ENCODE results near the gene ATP5F1E. TPM values are rescaled to one million over a fixed set of nuclear protein-coding genes. Genes with fewer than 3 reads are reported as not detected.

The ATP5F1E gene
- total RNA-seq, 4 donors from 2014 or later = 27.1 to 38.2 (median 33.7) TPM

GRCh38 chr20:58976061-58976730 lies 55.9 kb downstream of the ATP5F1E start:
- in situ Hi-C loops (cut with MboI; ENCODE audit: low sequenced_read_pairs in 4 of 4) (loop anchor here in 1 of 4 donors (25.0 kb wide), 1 partner anchor 89 kb away; no protein-coding TSS in a partner anchor), intact Hi-C loops (cut with DNase I; ENCODE audit: low total_unique reads) (no loop called here)
- H3K4me3 ChIP-seq = no peak overlapping the region
- no peak for ATAC-seq
- H3K27me3 ChIP-seq = no peaks in the 10 kb centered on the region
- H3K4me1 ChIP-seq = peaks cover 3 to 5% of the 10 kb centered on the region in 2 donors
- H3K36me3 ChIP-seq = no peaks in the 10 kb centered on the region
- no peak for DNase-seq
- H3K27ac ChIP-seq = no peak overlapping the region
- no peaks in the 10 kb centered on the region for H3K9me3 ChIP-seq
- TF ChIP-seq CTCF (IDR thresholded peaks at IDR 0.05 in 4 of 5, conservative IDR thresholded peaks at IDR 0.05 in 1 of 5) (no peak), POLR2A (IDR thresholded peaks at IDR 0.05) (no peak)

Other genes with a start within 250 kb of the ATP5F1E start
- gene GNAS-AS1, start 181.4 kb downstream of the ATP5F1E start, total RNA-seq = not detected
- gene GNAS, start 179.6 kb downstream of the ATP5F1E start, total RNA-seq = 100 to 1,000 TPM; 513 to 854 (median 781) TPM
- 10 to 100 TPM; 37.8 to 44.3 (median 40.9) TPM for gene NELFCD, start 51.1 kb downstream of the ATP5F1E start, total RNA-seq
- 10 to 100 TPM; 25.2 to 58.7 (median 51.9) TPM for gene CTSZ, start 25.1 kb downstream of the ATP5F1E start, total RNA-seq
- gene TUBB1, start 12.9 kb downstream of the ATP5F1E start, total RNA-seq = under 1 TPM in 1 of 4 donors, not detected in 3; 0.07 TPM
- 10 to 100 TPM; 31.6 to 41.3 (median 35.1) TPM for gene PRELID3B, start 10.5 kb upstream of the ATP5F1E start, total RNA-seq
- under 1 TPM in 2 of 4 donors, not detected in 2; 0.05 to 0.07 TPM for gene ZNF831, start 131.5 kb upstream of the ATP5F1E start, total RNA-seq

Measured in gastrocnemius medialis (tissue), 4 donors.